ENCODE results near the gene GNG4.

The GNG4 gene

GRCh38 chr1:235649368-235650163, at the start of gene GNG4:
TSS of gene GNG4 (minus strand) at chr1:235649784. CDS start at chr1:235583838, 65,946 bp downstream.
- FAIRE-seq (no peak), DNase-seq (ENCODE audit: insufficient read length, low spot score) (peak; percentile 67)

GRCh38 chr1:235697508-235697907, 47.9 kb upstream of the GNG4 start:
- FAIRE-seq (peak; percentile 58), DNase-seq (ENCODE audit: insufficient read length, low spot score) (no peak)

- no peak for FAIRE-seq
- DNase-seq (ENCODE audit: insufficient read length, low spot score): no peak
Measured at GRCh38 chr1:235689356-235689755, 39.8 kb upstream of the GNG4 start.

- DNase-seq (ENCODE audit: insufficient read length, low spot score): no peak
- no peak for FAIRE-seq
Measured at GRCh38 chr1:235688096-235688495, 38.5 kb upstream of the GNG4 start.

- FAIRE-seq (no peak), DNase-seq (ENCODE audit: insufficient read length, low spot score) (no peak)
Measured at GRCh38 chr1:235683653-235684052, 34.1 kb upstream of the GNG4 start.

GRCh38 chr1:235682216-235682615, 32.6 kb upstream of the GNG4 start:
- FAIRE-seq (no peak), DNase-seq (ENCODE audit: insufficient read length, low spot score) (no peak)

- DNase-seq (ENCODE audit: insufficient read length, low spot score) (no peak), FAIRE-seq (no peak)
Measured at GRCh38 chr1:235679644-235680043, 30.1 kb upstream of the GNG4 start.

- no peak for FAIRE-seq
- DNase-seq (ENCODE audit: insufficient read length, low spot score): no peak
Measured at GRCh38 chr1:235679005-235679404, 29.4 kb upstream of the GNG4 start.

GRCh38 chr1:235675152-235675890, 25.7 kb upstream of the GNG4 start:
- no peak for DNase-seq (ENCODE audit: insufficient read length, low spot score)

GRCh38 chr1:235673981-235674380, 24.4 kb upstream of the GNG4 start:
- no peak for DNase-seq (ENCODE audit: insufficient read length, low spot score)
- no peak for FAIRE-seq

More at GRCh38 chr1:235675152-235675890, 25.7 kb upstream of the GNG4 start:
- FAIRE-seq: no peak

GRCh38 chr1:235671992-235672391, 22.4 kb upstream of the GNG4 start:
- DNase-seq (ENCODE audit: insufficient read length, low spot score) (no peak), FAIRE-seq (no peak)

GRCh38 chr1:235670157-235670776, 20.7 kb upstream of the GNG4 start:
- FAIRE-seq (no peak), DNase-seq (ENCODE audit: insufficient read length, low spot score) (no peak)

- no peak for FAIRE-seq
- no peak for DNase-seq (ENCODE audit: insufficient read length, low spot score)
Measured at GRCh38 chr1:235669277-235669676, 19.7 kb upstream of the GNG4 start.

- DNase-seq (ENCODE audit: insufficient read length, low spot score) (no peak), FAIRE-seq (no peak)
Measured at GRCh38 chr1:235663628-235664027, 14.0 kb upstream of the GNG4 start.

GRCh38 chr1:235661568-235661967, 12.0 kb upstream of the GNG4 start:
- DNase-seq (ENCODE audit: insufficient read length, low spot score): no peak
- FAIRE-seq: no peak

GRCh38 chr1:235659186-235659771, 9.7 kb upstream of the GNG4 start:
- FAIRE-seq (no peak), DNase-seq (ENCODE audit: insufficient read length, low spot score) (no peak)

- DNase-seq (ENCODE audit: insufficient read length, low spot score) (no peak), FAIRE-seq (no peak)
Measured at GRCh38 chr1:235657747-235658526, 8.4 kb upstream of the GNG4 start.

GRCh38 chr1:235657269-235657668, 7.7 kb upstream of the GNG4 start:
- DNase-seq (ENCODE audit: insufficient read length, low spot score) (no peak), FAIRE-seq (no peak)

GRCh38 chr1:235652364-235652763, 2.8 kb upstream of the GNG4 start:
- DNase-seq (ENCODE audit: insufficient read length, low spot score): no peak
- FAIRE-seq: no peak

- DNase-seq (ENCODE audit: insufficient read length, low spot score) (no peak), FAIRE-seq (no peak)
Measured at GRCh38 chr1:235651170-235651806, 1.7 kb upstream of the GNG4 start.
